Stomach (tissue), 4 donors: ENCODE measurements around the gene IPO11.

ENCODE experiments used
- CTCF ChIP-seq, 7 experiments: fragments of 450-650 bp in 4 of 7; fragments of 200-600 bp in 3 of 7; sonication (generic) in 3 of 7; IDR thresholded peaks; one replicate each; pipeline ENCODE4 v1.5.1; 2016 to 2019; ENCODE audit warnings: antibody characterized with exemption in 7 of 7, control low read depth in 2 of 7, mild to moderate bottlenecking in 1 of 7
- EP300 ChIP-seq: sonication (generic); formaldehyde crosslinking; IDR thresholded peaks from one replicate; pipeline ENCODE4 v1.6.1; 2017; ENCODE audit warnings: antibody characterized with exemption
- POLR2A ChIP-seq, 4 donors: fragments of 450-650 bp; IDR thresholded peaks; one replicate each; pipeline ENCODE4 v1.6.1; 2016; ENCODE audit warnings: antibody characterized with exemption in 4 of 4, control low read depth in 2 of 4, mild to moderate bottlenecking in 1 of 4, moderate library complexity in 1 of 4
- POLR2AphosphoS5 ChIP-seq, 3 donors: sonication (generic); formaldehyde crosslinking; IDR thresholded peaks; one replicate each; pipeline ENCODE4 v1.6.1; 2016; ENCODE audit warnings: antibody characterized with exemption in 3 of 3

- no peak for TF ChIP-seq CTCF (IDR thresholded peaks at IDR 0.05)
- TF ChIP-seq POLR2AphosphoS5 (IDR thresholded peaks at IDR 0.05) = no peak
- no peak for TF ChIP-seq EP300
- TF ChIP-seq POLR2A (IDR thresholded peaks at IDR 0.05) = no peak
Measured at GRCh38 chr5:62614355-62614754, 201.8 kb downstream of the IPO11 start.
